GM23338 (cell line): Measurements from ENCODE around the gene ROCK2. TPM values are rescaled to one million over a fixed set of nuclear protein-coding genes. Genes with fewer than 3 reads are reported as not detected.

Experiments used
- ATAC-seq: fragments of 200-7000 bp; cut with Tn5 transposase; 3 replicates; pipeline ENCODE4 v1.9.1; 2020
- DNase-seq: peaks from one replicate; pipeline ENCODE4 v3.0.0-alpha.2; 2015; ENCODE audit warnings: low spot score
- H2AFZ ChIP-seq: fragments of 200-600 bp; sonication (generic); 2 replicates; pipeline ENCODE4 v1.8.0; 2016; ENCODE audit warnings: antibody characterized with exemption, mild to moderate bottlenecking, moderate library complexity
- H3F3A ChIP-seq: fragments of 200-600 bp; sonication (generic); replicated peaks from 2 replicates; pipeline ENCODE4 v1.8.0; 2017; ENCODE audit warnings: antibody characterized with exemption, mixed run types, low read depth
- H3K27ac ChIP-seq: fragments of 200-600 bp; sonication (generic); 2 replicates; pipeline ENCODE4 v1.6.1; 2016; ENCODE audit warnings: low read depth
- H3K27me3 ChIP-seq: fragments of 200-600 bp; sonication (generic); 2 replicates; pipeline ENCODE4 v1.8.0; 2016; ENCODE audit warnings: mild to moderate bottlenecking, mixed run types, moderate library complexity; ENCODE audit not compliant: insufficient read depth
- H3K36me3 ChIP-seq: fragments of 200-600 bp; sonication (generic); 2 replicates; pipeline ENCODE4 v1.8.0; 2016; ENCODE audit warnings: mild to moderate bottlenecking; ENCODE audit not compliant: insufficient read depth
- H3K4me1 ChIP-seq: fragments of 200-600 bp; sonication (generic); 2 replicates; pipeline ENCODE4 v1.8.0; 2016; ENCODE audit warnings: mild to moderate bottlenecking, moderate library complexity; ENCODE audit not compliant: insufficient read depth
- H3K4me2 ChIP-seq: fragments of 200-600 bp; sonication (generic); 2 replicates; pipeline ENCODE4 v1.7.1; 2017; ENCODE audit warnings: mixed run types
- H3K4me3 ChIP-seq: fragments of 200-600 bp; sonication (generic); 2 replicates; pipeline ENCODE4 v1.6.1; 2016; ENCODE audit warnings: mixed run types
- H3K79me2 ChIP-seq: fragments of 200-600 bp; sonication (generic); replicated peaks from 2 replicates; pipeline ENCODE4 v1.8.0; 2017; ENCODE audit warnings: mild to moderate bottlenecking; ENCODE audit not compliant: insufficient read depth
- H3K9me2 ChIP-seq: fragments of 200-600 bp; sonication (generic); 2 replicates; pipeline ENCODE4 v1.8.0; 2017; ENCODE audit not compliant: insufficient read depth
- H4K20me1 ChIP-seq: fragments of 200-600 bp; sonication (generic); replicated peaks from 2 replicates; pipeline ENCODE4 v1.8.0; 2017; ENCODE audit warnings: mild to moderate bottlenecking; ENCODE audit not compliant: insufficient read depth
- H3K27ac Mint-ChIP-seq: 2 replicates; pipeline ENCODE4 v1.8.0; 2020; ENCODE audit warnings: inconsistent platforms, mild to moderate bottlenecking, moderate library complexity, mixed read lengths
- H3K27me3 Mint-ChIP-seq: 3 replicates; pipeline ENCODE4 v1.8.0; 2022; ENCODE audit warnings: low read depth, mild to moderate bottlenecking, moderate library complexity, mixed read lengths, inconsistent platforms; ENCODE audit not compliant: insufficient read depth, poor library complexity
- H3K36me3 Mint-ChIP-seq: 3 replicates; pipeline ENCODE4 v1.8.0; 2021; ENCODE audit warnings: low read depth, mild to moderate bottlenecking, inconsistent platforms, moderate library complexity, mixed read lengths
- H3K4me1 Mint-ChIP-seq: 3 replicates; pipeline ENCODE4 v1.8.0; 2020; ENCODE audit warnings: mild to moderate bottlenecking, inconsistent platforms, mixed read lengths
- H3K4me3 Mint-ChIP-seq: 3 replicates; pipeline ENCODE4 v1.8.0; 2021; ENCODE audit warnings: moderate library complexity, mild to moderate bottlenecking, inconsistent platforms, mixed read lengths
- H3K9me3 Mint-ChIP-seq: 3 replicates; pipeline ENCODE4 v1.8.0; 2020; ENCODE audit warnings: moderate library complexity, mild to moderate bottlenecking, inconsistent platforms, mixed read lengths
- CREB1 ChIP-seq: fragments of 250-450 bp; sonication (Bioruptor Pico); IDR thresholded peaks from 2 replicates; pipeline ENCODE4 v1.5.0; 2020; ENCODE audit warnings: low read depth, mild to moderate bottlenecking, moderate library complexity
- EZH2phosphoT487 ChIP-seq: fragments of 200-600 bp; sonication (generic); IDR thresholded peaks from one replicate; pipeline ENCODE4 v1.8.1; 2018; ENCODE audit warnings: antibody characterized with exemption; ENCODE audit not compliant: unreplicated experiment
- REST ChIP-seq: IDR thresholded peaks from one replicate; pipeline ENCODE4 v1.6.1; 2018; ENCODE audit warnings: antibody characterized with exemption; ENCODE audit not compliant: unreplicated experiment
- ZNF114 ChIP-seq: fragments of 250-450 bp; sonication (Bioruptor Pico); IDR thresholded peaks from 2 replicates; pipeline ENCODE4 v1.5.0; 2020; ENCODE audit warnings: mild to moderate bottlenecking, moderate library complexity
- ZNF462 ChIP-seq: fragments of 250-450 bp; sonication (Bioruptor Pico); IDR thresholded peaks from 2 replicates; pipeline ENCODE4 v1.5.0; 2020; ENCODE audit warnings: mild to moderate bottlenecking, moderate library complexity
- polyA plus RNA-seq: library from polyadenylated mRNA; unstranded; fragments of >200 nt; fragmentation: Nextera tagmentation; extraction: Ambion mirVana; gene quantifications from 2 replicates; pipeline ENCODE4 v1.2.1, GENCODE V29; 2016
- total RNA-seq: library from RNA; depleted of rRNA; stranded (reverse); fragments of >200 nt; shearing (Covaris generic); gene quantifications from 2 replicates; pipeline ENCODE4 v1.2.3, GENCODE V29; 2014

The ROCK2 gene
- total and polyA plus RNA-seq, 2 experiments from 2014 or later: 16.4 to 28.0 TPM

DNA sequence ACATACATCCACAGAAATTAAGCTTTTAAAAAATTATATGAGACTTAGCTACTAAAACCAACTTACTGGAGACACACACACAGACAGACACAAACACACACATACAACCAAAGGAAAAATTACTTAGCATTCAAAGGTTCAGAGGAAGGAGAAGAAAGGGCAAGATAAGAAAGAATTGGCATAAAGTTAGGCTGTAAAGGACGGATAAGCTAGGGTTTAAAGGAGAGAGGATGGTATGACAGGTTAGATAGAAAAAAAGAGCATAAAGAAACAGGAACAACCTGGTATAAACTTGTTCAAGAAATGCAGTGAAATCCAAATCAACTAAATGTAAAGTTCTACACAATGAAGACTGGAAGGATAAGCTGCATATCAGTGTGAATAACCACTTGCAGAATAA, 115.7 kb downstream of the ROCK2 start (continued):
- TF ChIP-seq ZNF462 (CRISPR knock-in tag) (no peak), CREB1 (no peak), ZNF114 (CRISPR knock-in tag) (no peak), EZH2phosphoT487 (no peak), REST (no peak)

GRCh38 chr2:11227595-11227994, 116.8 kb downstream of the ROCK2 start:
- DNase-seq: no peak
- Mint-ChIP-seq H3K27me3 (no peaks in the 10 kb centered on the region), H3K27ac (no peak overlapping the region), H3K36me3 (peaks cover 4% of the 10 kb centered on the region; the same call in 2 of the 3 replicates), H3K9me3 (no peaks in the 10 kb centered on the region), H3K4me3 (no peak overlapping the region), H3K4me1 (peaks cover 28% of the 10 kb centered on the region)
- no peak overlapping the region for H3K4me2 ChIP-seq
- H4K20me1 ChIP-seq: no peaks in the 10 kb centered on the region
- H3K4me1 ChIP-seq: peaks cover 24% of the 10 kb centered on the region
- no peak for ATAC-seq
- H3K79me2 ChIP-seq: peaks cover 7% of the 10 kb centered on the region
- H3K36me3 ChIP-seq: no peaks in the 10 kb centered on the region; the same call in 1 of the 2 replicates
- H3F3A ChIP-seq: no peaks in the 10 kb centered on the region
- no peak overlapping the region for H3K4me3 ChIP-seq
- no peaks in the 10 kb centered on the region for H3K27me3 ChIP-seq
- no peaks in the 10 kb centered on the region for H3K9me2 ChIP-seq
- no peak overlapping the region for H2AFZ ChIP-seq
- H3K27ac ChIP-seq: no peak overlapping the region
- no peak for TF ChIP-seq ZNF462 (CRISPR knock-in tag)
